GM12864 (cell line): ENCODE results near the gene SCUBE1.
"Not testable (repeated sequence)": the region's sequence is repeated elsewhere in the genome, so short reads cannot be mapped to it uniquely, and the experiment has no call there.

Experiments used
- DNase-seq: peaks from one replicate; pipeline ENCODE4 v3.0.0-alpha.2; 2011; ENCODE audit warnings: low read depth
- H3K4me3 ChIP-seq: 2 replicates; pipeline ENCODE4 v1.5.1; 2011; ENCODE audit warnings: mild to moderate bottlenecking, low read depth, low read length, control low read depth
- CTCF ChIP-seq: IDR thresholded peaks from 2 replicates; pipeline ENCODE4 v1.5.1; 2011; ENCODE audit warnings: low read depth, mild to moderate bottlenecking, moderate library complexity, low read length, control low read depth, inconsistent platforms; ENCODE audit errors: missing control alignments

Gene SCUBE1

GRCh38 chr22:43287441-43287840 is 55.7 kb downstream of the SCUBE1 start:
- no peak for TF ChIP-seq CTCF
- no peak for DNase-seq
- H3K4me3 ChIP-seq: no peak overlapping the region

GRCh38 chr22:43281394-43281793 is 61.8 kb downstream of the SCUBE1 start:
- no peak for DNase-seq
- TF ChIP-seq CTCF: no peak

GRCh38 chr22:43280523-43280886 is 62.7 kb downstream of the SCUBE1 start:
- not testable (repeated sequence) for H3K4me3 ChIP-seq, DNase-seq

More at GRCh38 chr22:43281394-43281793, 61.8 kb downstream of the SCUBE1 start:
- no peak overlapping the region for H3K4me3 ChIP-seq

- no peak for TF ChIP-seq CTCF
- DNase-seq: no peak
- no peak overlapping the region for H3K4me3 ChIP-seq
These were observed 63.2 kb downstream of the SCUBE1 start for GRCh38 chr22:43279867-43280522.

- no peak for DNase-seq
- no peak for TF ChIP-seq CTCF
- no peak overlapping the region for H3K4me3 ChIP-seq
These were observed 65.1 kb downstream of the SCUBE1 start for GRCh38 chr22:43277987-43278601.

- no peak for DNase-seq
- no peak for TF ChIP-seq CTCF
- no peak overlapping the region for H3K4me3 ChIP-seq
These were observed 66.1 kb downstream of the SCUBE1 start for GRCh38 chr22:43277091-43277490.

- no peak for TF ChIP-seq CTCF
- H3K4me3 ChIP-seq: no peak overlapping the region
- no peak for DNase-seq
These were observed 66.9 kb downstream of the SCUBE1 start for GRCh38 chr22:43276321-43276720.
